GM19328 (cell line): ENCODE data around the gene TTC12.

Experiments used
- ATAC-seq: cut with Tn5 transposase; IDR thresholded peaks from one replicate; pipeline ENCODE4 v1.9.1; 2021; ENCODE audit warnings: mild to moderate bottlenecking, moderate library complexity; ENCODE audit not compliant: unreplicated experiment

The TTC12 gene

GRCh38 chr11:113314389-113315301 is at the start of gene TTC12:
TSS of gene TTC12 (plus strand) at chr11:113314583. CDS start at chr11:113316258, 1,675 bp downstream.
- ATAC-seq, result peak; percentile 99

GRCh38 chr11:113265362-113265761 is 49.0 kb upstream of the TTC12 start:
- ATAC-seq, result no peak

- no peak for ATAC-seq
Observed at GRCh38 chr11:113267493-113267892, 46.9 kb upstream of the TTC12 start.

- no peak for ATAC-seq
Observed at GRCh38 chr11:113269096-113269495, 45.3 kb upstream of the TTC12 start.

- no peak for ATAC-seq
Observed at GRCh38 chr11:113269636-113270035, 44.7 kb upstream of the TTC12 start.

GRCh38 chr11:113270080-113270479 is 44.3 kb upstream of the TTC12 start:
- no peak for ATAC-seq

GRCh38 chr11:113271551-113272245 is 42.7 kb upstream of the TTC12 start:
- no peak for ATAC-seq

- ATAC-seq, result no peak
Observed at GRCh38 chr11:113272281-113272680, 42.1 kb upstream of the TTC12 start.

- ATAC-seq, result no peak
Observed at GRCh38 chr11:113272927-113273615, 41.3 kb upstream of the TTC12 start.

- no peak for ATAC-seq
Observed at GRCh38 chr11:113273720-113274119, 40.7 kb upstream of the TTC12 start.

- ATAC-seq, result no peak
Observed at GRCh38 chr11:113274713-113275582, 39.4 kb upstream of the TTC12 start.

- ATAC-seq, result no peak
Observed at GRCh38 chr11:113275602-113276001, 38.8 kb upstream of the TTC12 start.

GRCh38 chr11:113276466-113276865 is 37.9 kb upstream of the TTC12 start:
- ATAC-seq, result no peak

GRCh38 chr11:113277907-113278306 is 36.5 kb upstream of the TTC12 start:
- ATAC-seq, result no peak

GRCh38 chr11:113278481-113278880 is 35.9 kb upstream of the TTC12 start:
- ATAC-seq, result no peak

- ATAC-seq, result no peak
Observed at GRCh38 chr11:113278925-113279324, 35.5 kb upstream of the TTC12 start.

- ATAC-seq, result no peak
Observed at GRCh38 chr11:113279591-113279990, 34.8 kb upstream of the TTC12 start.

- ATAC-seq, result no peak
Observed at GRCh38 chr11:113281052-113281725, 33.2 kb upstream of the TTC12 start.

GRCh38 chr11:113282898-113283437 is 31.4 kb upstream of the TTC12 start:
- no peak for ATAC-seq

GRCh38 chr11:113283881-113284280 is 30.5 kb upstream of the TTC12 start:
- ATAC-seq, result no peak
